Measurements from ENCODE around the gene HIKESHI.
A peak's percentile ranks its signal among the peaks of the same experiment; 100 is the strongest.
"Not testable (repeated sequence)": the region's sequence is repeated elsewhere in the genome, so short reads cannot be mapped to it uniquely, and the experiment has no call there.

The HIKESHI gene

GRCh38 chr11:86302092-86302793 is at the start of gene HIKESHI:
Gene HIKESHI (plus strand): TSS chr11:86302240. CDS start chr11:86302449, 209 bp downstream.
- DNase-seq = peak; percentile 96 to 98

GRCh38 chr11:86255896-86256295 is 46.1 kb upstream of the HIKESHI start:
- no peak for DNase-seq

- DNase-seq = no peak
These were observed 45.4 kb upstream of the HIKESHI start for GRCh38 chr11:86256608-86257007.

GRCh38 chr11:86257446-86257845 is 44.6 kb upstream of the HIKESHI start:
- DNase-seq = no peak

GRCh38 chr11:86259730-86260129 is 42.3 kb upstream of the HIKESHI start:
- no peak for DNase-seq

- no peak for DNase-seq
These were observed 40.7 kb upstream of the HIKESHI start for GRCh38 chr11:86261328-86261727.

GRCh38 chr11:86262387-86262786 is 39.7 kb upstream of the HIKESHI start:
- no peak for DNase-seq

- DNase-seq = no peak
These were observed 37.4 kb upstream of the HIKESHI start for GRCh38 chr11:86264649-86265048.

GRCh38 chr11:86265194-86265593 is 36.8 kb upstream of the HIKESHI start:
- DNase-seq = no peak

GRCh38 chr11:86269645-86270044 is 32.4 kb upstream of the HIKESHI start:
- no peak for DNase-seq

- DNase-seq = no peak
These were observed 27.5 kb upstream of the HIKESHI start for GRCh38 chr11:86274503-86274902.

GRCh38 chr11:86274999-86275398 is 27.0 kb upstream of the HIKESHI start:
- no peak for DNase-seq

GRCh38 chr11:86275493-86276370 is 26.3 kb upstream of the HIKESHI start:
- peak; percentile 1 to 38 for DNase-seq

- no peak for DNase-seq
These were observed 24.3 kb upstream of the HIKESHI start for GRCh38 chr11:86277741-86278140.

- no peak for DNase-seq
These were observed 23.8 kb upstream of the HIKESHI start for GRCh38 chr11:86278226-86278625.

- DNase-seq = no peak
These were observed 22.3 kb upstream of the HIKESHI start for GRCh38 chr11:86279747-86280146.

GRCh38 chr11:86287468-86287796 is 14.6 kb upstream of the HIKESHI start:
- DNase-seq = no peak

GRCh38 chr11:86288776-86289507 is 13.1 kb upstream of the HIKESHI start:
- no peak for DNase-seq

GRCh38 chr11:86289508-86290280 is 12.3 kb upstream of the HIKESHI start:
- DNase-seq = not testable (repeated sequence)

- DNase-seq = peak; percentile 1 to 46
These were observed 10.4 kb upstream of the HIKESHI start for GRCh38 chr11:86291466-86292262.

GRCh38 chr11:86292912-86293616 is 9.0 kb upstream of the HIKESHI start:
- no peak for DNase-seq
